Heart left ventricle (tissue), 13 donors: ENCODE results near the gene ZNF76.

Experiments used
- CTCF ChIP-seq, 12 donors: fragments of 200-600 bp; sonication (generic) in 4 of 12; IDR thresholded peaks; one replicate each; pipeline versions ENCODE4 v1.5.0 to v1.8.0; 2018 to 2022; ENCODE audit warnings: antibody characterized with exemption in 12 of 12, mild to moderate bottlenecking in 5 of 12
- POLR2A ChIP-seq, 2 donors: fragments of 450-650 bp; IDR thresholded peaks; one replicate each; pipeline ENCODE4 v1.6.1; 2017; ENCODE audit warnings: antibody characterized with exemption in 2 of 2, mild to moderate bottlenecking in 2 of 2, moderate library complexity in 2 of 2
- donor health status: ischemic (EF 13 %, LVEDD 7.1; RV severe dilation, severe dysfunction).
- donor health status: DM: no; HTN: yes; CAD: no.
- donor health status: DM: no; HTN: no; CAD: no.
- donor health status: ischemic (EF 25% LVEDD 6.9; RV normal size, moderate dysfunction).
- donor health status: ischemic (EF 25% LVEDD 5.7; RV mildly dilated, moderate dysfunction).
- donor health status: ischemic (EF 35%, LVEDD 5.7; RV mildly dilated, moderate dysfunction).
- donor health status: nonischemic (EF 11% LVEDD 7.7; RV severe dilation, severe dysfunction).
- donor health status: DM: yes; HTN: yes; CAD: no.
- donor health status: PGD.
- donor health status: ischemic (EF 29% LVEDD 5.4; RV normal size, mild dysfunction).
- donor health status: nonischemic (EF 23%, LVEDD 6.1; RV moderate dilation, normal function).

GRCh38 chr6:35242486-35242885 lies 17.0 kb upstream of the ZNF76 start:
- no peak for TF ChIP-seq CTCF (IDR thresholded peaks at IDR 0.05)
- TF ChIP-seq POLR2A (IDR thresholded peaks at IDR 0.05): no peak
